WERI-Rb-1 (cell line): ENCODE measurements around the gene FRRS1L.

ENCODE experiments used
- DNase-seq: peaks from one replicate; pipeline ENCODE4 v3.0.0-alpha.2; 2020
- H3K27ac ChIP-seq: fragments of 250-450 bp; sonication (Bioruptor Pico); 2 replicates; pipeline ENCODE4 v1.5.1; 2020; ENCODE audit warnings: mild to moderate bottlenecking, moderate library complexity
- H3K27me3 ChIP-seq: fragments of 250-450 bp; sonication (Bioruptor Pico); 2 replicates; pipeline ENCODE4 v1.5.1; 2021; ENCODE audit warnings: mild to moderate bottlenecking, low read depth, moderate library complexity; ENCODE audit not compliant: insufficient read depth, severe bottlenecking
- H3K36me3 ChIP-seq: fragments of 250-450 bp; sonication (Bioruptor Pico); 2 replicates; pipeline ENCODE4 v1.5.1; 2020; ENCODE audit warnings: mild to moderate bottlenecking, moderate library complexity
- H3K4me3 ChIP-seq: 2 replicates; pipeline ENCODE4 v1.5.1; 2011; ENCODE audit warnings: low read depth, mild to moderate bottlenecking, control low read depth, low read length
- H3K9me3 ChIP-seq: fragments of 250-450 bp; sonication (Bioruptor Pico); 2 replicates; pipeline ENCODE4 v1.5.1; 2021; ENCODE audit warnings: mild to moderate bottlenecking, moderate library complexity; ENCODE audit not compliant: severe bottlenecking
- TF ChIP-seq, protein P1 (sequence below): IDR thresholded peaks from 2 replicates; pipeline ENCODE4 v1.5.1; 2011; ENCODE audit warnings: low read depth, mild to moderate bottlenecking, control low read depth, inconsistent platforms, low read length

Gene FRRS1L

DNA sequence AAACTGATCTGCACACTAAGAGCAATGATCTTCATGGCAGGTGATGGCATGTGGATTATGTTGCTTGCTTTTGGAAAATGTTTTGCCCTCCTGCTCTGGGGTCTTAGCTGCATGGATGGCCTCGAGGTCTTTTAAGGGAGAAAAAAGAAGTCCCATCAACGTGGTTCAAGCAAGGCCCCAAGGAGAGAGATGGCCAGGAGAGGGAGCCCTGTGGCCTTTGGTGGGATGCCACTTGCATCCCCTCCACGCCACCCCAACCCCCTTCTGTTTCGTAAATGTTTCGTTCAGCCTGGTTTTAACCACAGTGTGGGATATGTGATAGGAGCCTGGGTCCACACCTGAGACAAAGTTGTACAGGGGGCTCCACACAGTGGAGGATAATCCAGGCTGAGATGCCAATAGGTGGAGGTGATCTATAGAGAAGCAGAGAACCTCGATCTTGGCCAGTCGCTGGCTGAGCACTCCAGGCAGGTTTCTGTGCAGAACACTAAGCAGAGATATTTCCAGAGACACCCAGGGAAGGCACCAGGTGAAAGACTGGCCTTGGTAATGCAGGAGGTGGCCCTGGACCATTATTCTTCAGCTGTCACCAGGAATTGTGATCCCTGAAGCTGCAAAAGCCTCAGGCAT, 25.8 kb upstream of the FRRS1L start:
- DNase-seq = peak; percentile 86
- TF ChIP-seq, protein P1, sequence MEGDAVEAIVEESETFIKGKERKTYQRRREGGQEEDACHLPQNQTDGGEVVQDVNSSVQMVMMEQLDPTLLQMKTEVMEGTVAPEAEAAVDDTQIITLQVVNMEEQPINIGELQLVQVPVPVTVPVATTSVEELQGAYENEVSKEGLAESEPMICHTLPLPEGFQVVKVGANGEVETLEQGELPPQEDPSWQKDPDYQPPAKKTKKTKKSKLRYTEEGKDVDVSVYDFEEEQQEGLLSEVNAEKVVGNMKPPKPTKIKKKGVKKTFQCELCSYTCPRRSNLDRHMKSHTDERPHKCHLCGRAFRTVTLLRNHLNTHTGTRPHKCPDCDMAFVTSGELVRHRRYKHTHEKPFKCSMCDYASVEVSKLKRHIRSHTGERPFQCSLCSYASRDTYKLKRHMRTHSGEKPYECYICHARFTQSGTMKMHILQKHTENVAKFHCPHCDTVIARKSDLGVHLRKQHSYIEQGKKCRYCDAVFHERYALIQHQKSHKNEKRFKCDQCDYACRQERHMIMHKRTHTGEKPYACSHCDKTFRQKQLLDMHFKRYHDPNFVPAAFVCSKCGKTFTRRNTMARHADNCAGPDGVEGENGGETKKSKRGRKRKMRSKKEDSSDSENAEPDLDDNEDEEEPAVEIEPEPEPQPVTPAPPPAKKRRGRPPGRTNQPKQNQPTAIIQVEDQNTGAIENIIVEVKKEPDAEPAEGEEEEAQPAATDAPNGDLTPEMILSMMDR = peak; percentile 95
- Histone ChIP-seq H3K9me3 (no peaks in the 10 kb centered on the region), H3K27ac (peak overlapping the region; percentile 5), H3K27me3 (no peaks in the 10 kb centered on the region), H3K4me3 (no peak overlapping the region), H3K36me3 (no peaks in the 10 kb centered on the region)

DNA sequence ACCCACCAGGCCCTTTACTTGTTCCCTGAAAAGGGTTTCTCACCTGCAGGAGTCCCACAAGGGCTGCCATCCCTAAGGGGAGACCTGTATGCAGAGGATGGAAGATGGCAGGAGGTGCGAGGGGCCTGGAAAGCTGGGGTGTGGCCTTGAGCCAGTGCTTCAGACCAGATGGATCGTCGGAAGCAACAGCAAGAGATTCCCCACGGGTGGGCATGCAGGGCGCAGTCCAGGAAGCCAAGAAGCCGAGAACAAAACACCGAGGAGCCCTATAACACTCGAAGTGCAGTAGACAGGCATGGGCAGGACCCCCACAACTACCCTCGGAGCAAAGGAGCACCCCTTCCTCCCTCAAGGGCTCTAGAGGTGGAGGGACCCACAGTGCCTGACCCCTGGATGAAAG, 24.7 kb upstream of the FRRS1L start:
- H3K9me3 ChIP-seq = no peaks in the 10 kb centered on the region
- no peak overlapping the region for H3K27ac ChIP-seq
- TF ChIP-seq, protein P1 = no peak
- no peaks in the 10 kb centered on the region for H3K36me3 ChIP-seq
- no peak overlapping the region for H3K4me3 ChIP-seq
- DNase-seq = no peak
- no peaks in the 10 kb centered on the region for H3K27me3 ChIP-seq

DNA sequence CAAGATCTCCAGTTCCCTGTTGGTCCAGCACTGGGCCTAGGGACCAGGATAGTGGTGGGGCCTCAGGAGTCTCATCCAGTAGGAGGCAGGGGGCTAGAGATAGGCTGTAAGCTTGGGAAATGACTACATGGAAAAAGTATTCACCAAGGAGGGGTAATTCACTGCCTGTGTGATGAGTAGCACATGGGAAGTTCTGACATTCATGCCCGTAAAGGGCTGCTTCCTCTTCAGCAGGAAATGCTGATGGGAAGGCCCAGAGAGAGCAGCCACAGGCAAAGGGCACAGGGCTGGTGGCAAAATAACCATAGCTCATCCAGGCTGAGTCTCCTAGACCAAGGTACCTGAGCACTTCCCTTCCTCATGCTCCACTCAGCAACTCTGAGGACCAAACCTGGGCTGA, 23.1 kb upstream of the FRRS1L start:
- TF ChIP-seq, protein P1 = no peak
- H3K9me3 ChIP-seq = no peaks in the 10 kb centered on the region
- H3K4me3 ChIP-seq = no peak overlapping the region
- no peaks in the 10 kb centered on the region for H3K36me3 ChIP-seq
- H3K27ac ChIP-seq = no peak overlapping the region
- no peak for DNase-seq
- H3K27me3 ChIP-seq = no peaks in the 10 kb centered on the region

GRCh38 chr9:109186857-109187520, 19.9 kb upstream of the FRRS1L start:
- no peak overlapping the region for H3K4me3 ChIP-seq
- H3K27ac ChIP-seq = no peak overlapping the region
- no peaks in the 10 kb centered on the region for H3K27me3 ChIP-seq
- TF ChIP-seq, protein P1 = no peak
- no peak for DNase-seq
- no peaks in the 10 kb centered on the region for H3K9me3 ChIP-seq
- H3K36me3 ChIP-seq = no peaks in the 10 kb centered on the region

- peak overlapping the region; percentile 60 for H3K27ac ChIP-seq
- no peaks in the 10 kb centered on the region for H3K36me3 ChIP-seq
- DNase-seq = peak; percentile 95
- no peaks in the 10 kb centered on the region for H3K27me3 ChIP-seq
- H3K4me3 ChIP-seq = no peak overlapping the region
- H3K9me3 ChIP-seq = no peaks in the 10 kb centered on the region
- TF ChIP-seq, protein P1 = peak; percentile 92
Observed at GRCh38 chr9:109182940-109183798, 16.1 kb upstream of the FRRS1L start.
